Activated CD8-positive, alpha-beta T cell treated with anti-CD3 and anti-CD28 coated beads for 36 hours (primary cell): Measurements from ENCODE around the gene ARHGEF33. TPM values are rescaled to one million over a fixed set of nuclear protein-coding genes. Genes with fewer than 3 reads are reported as not detected.

ENCODE experiments used
- ATAC-seq: fragments of 200-7000 bp; cut with Tn5 transposase; one replicate; pipeline ENCODE4 v1.10.0; 2021; ENCODE audit warnings: mild to moderate bottlenecking, moderate library complexity
- CTCF ChIA-PET: fragments of 350-600 bp; sonication (Branson Sonifier 250); formaldehyde crosslinking; loops from one replicate; lab custom pipeline; 2021; ENCODE audit warnings: antibody characterized with exemption; lab: Charles Lee
- POLR2A ChIA-PET: fragments of 350-600 bp; sonication (Branson Sonifier 250); formaldehyde crosslinking; loops from one replicate; lab custom pipeline; 2021; ENCODE audit warnings: antibody characterized with exemption; lab: Charles Lee
- DNase-seq: peaks from one replicate; pipeline ENCODE4 v3.0.0-alpha.2; 2020
- H3K27ac Mint-ChIP-seq: one replicate; pipeline ENCODE4 v1.8.0; 2021; ENCODE audit warnings: mild to moderate bottlenecking, mixed read lengths
- H3K27me3 Mint-ChIP-seq: one replicate; pipeline ENCODE4 v1.8.0; 2021; ENCODE audit warnings: mixed read lengths
- H3K36me3 Mint-ChIP-seq: one replicate; pipeline ENCODE4 v1.8.0; 2021; ENCODE audit warnings: low read depth, mixed read lengths
- H3K4me1 Mint-ChIP-seq: one replicate; pipeline ENCODE4 v1.8.0; 2021; ENCODE audit warnings: low read depth, mixed read lengths
- H3K4me3 Mint-ChIP-seq: one replicate; pipeline ENCODE4 v1.8.0; 2021; ENCODE audit warnings: mild to moderate bottlenecking, moderate library complexity, mixed read lengths
- H3K9me3 Mint-ChIP-seq: one replicate; pipeline ENCODE4 v1.8.0; 2021; ENCODE audit warnings: mixed read lengths
- intact Hi-C: fragments of 100-400 bp; cut with micrococcal nuclease; formaldehyde crosslinking; loops from one replicate; pipeline ENCODE4 v1.10.0; 2022
- total RNA-seq, 2 experiments: library from RNA; stranded (reverse); gene quantifications; one replicate each; pipeline ENCODE4 v1.2.3, GENCODE V29; 2021
- TF ChIP-seq, protein P1 (sequence below): fragments of 200-600 bp; IDR thresholded peaks from one replicate; pipeline ENCODE4 v1.8.0; 2022; ENCODE audit warnings: antibody characterized with exemption, mild to moderate bottlenecking

ARHGEF33 gene
- total RNA-seq, 2 experiments from 2014 or later, result not detected

DNA sequence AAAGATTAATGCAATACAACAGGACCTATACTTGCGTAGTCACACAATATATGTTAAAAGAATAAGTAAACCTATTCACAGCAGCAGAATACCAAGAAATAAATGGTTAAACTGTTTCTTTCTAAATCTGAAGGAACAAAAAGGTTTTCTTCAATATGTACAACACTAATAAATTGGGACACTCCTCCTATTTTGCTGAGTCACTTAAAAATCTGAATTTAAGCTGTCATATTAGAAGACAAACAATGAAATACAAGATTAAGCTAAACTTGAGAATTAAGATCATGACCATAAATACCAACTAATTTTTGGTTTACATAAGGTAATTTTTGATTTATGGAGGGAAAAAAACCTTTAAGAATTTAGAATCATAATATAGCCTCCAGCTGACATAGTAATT is 92.8 kb downstream of the ARHGEF33 start:
- Mint-ChIP-seq H3K4me3 (no peak overlapping the region), H3K27me3 (no peaks in the 10 kb centered on the region), H3K36me3 (peaks cover 14% of the 10 kb centered on the region), H3K27ac (no peak overlapping the region), H3K4me1 (no peaks in the 10 kb centered on the region), H3K9me3 (no peaks in the 10 kb centered on the region)
- ATAC-seq (no peak), DNase-seq (no peak)
- CTCF ChIA-PET, result interaction anchor here (1.0 kb wide), 1 partner anchor 35 kb away, joined by 3 read pairs; no protein-coding TSS in a partner anchor
- POLR2A ChIA-PET, result no interaction called here
- intact Hi-C loops, result no loop called here
- TF ChIP-seq, protein P1, sequence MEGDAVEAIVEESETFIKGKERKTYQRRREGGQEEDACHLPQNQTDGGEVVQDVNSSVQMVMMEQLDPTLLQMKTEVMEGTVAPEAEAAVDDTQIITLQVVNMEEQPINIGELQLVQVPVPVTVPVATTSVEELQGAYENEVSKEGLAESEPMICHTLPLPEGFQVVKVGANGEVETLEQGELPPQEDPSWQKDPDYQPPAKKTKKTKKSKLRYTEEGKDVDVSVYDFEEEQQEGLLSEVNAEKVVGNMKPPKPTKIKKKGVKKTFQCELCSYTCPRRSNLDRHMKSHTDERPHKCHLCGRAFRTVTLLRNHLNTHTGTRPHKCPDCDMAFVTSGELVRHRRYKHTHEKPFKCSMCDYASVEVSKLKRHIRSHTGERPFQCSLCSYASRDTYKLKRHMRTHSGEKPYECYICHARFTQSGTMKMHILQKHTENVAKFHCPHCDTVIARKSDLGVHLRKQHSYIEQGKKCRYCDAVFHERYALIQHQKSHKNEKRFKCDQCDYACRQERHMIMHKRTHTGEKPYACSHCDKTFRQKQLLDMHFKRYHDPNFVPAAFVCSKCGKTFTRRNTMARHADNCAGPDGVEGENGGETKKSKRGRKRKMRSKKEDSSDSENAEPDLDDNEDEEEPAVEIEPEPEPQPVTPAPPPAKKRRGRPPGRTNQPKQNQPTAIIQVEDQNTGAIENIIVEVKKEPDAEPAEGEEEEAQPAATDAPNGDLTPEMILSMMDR, result no peak

DNA sequence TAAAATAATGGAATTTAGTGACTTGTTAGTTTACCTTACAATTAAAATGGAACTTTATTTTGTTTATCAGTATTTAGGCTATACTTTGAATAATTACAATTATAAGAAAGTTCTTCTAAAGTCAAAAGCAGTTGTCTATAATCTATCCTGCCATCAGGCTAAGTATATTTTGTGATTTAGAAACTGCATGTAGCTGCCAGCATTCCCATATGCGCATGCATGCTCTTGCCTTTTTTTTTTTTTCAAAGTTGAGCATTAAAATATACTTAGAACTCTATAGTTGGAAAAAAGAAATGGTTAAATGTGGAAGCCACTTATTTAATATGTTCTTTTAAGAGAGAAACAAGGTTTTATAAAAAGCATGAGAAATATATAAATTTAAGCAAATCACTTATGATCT is 99.0 kb downstream of the ARHGEF33 start:
- Mint-ChIP-seq H3K4me3 (no peak overlapping the region), H3K27me3 (no peaks in the 10 kb centered on the region), H3K36me3 (peaks cover 28% of the 10 kb centered on the region), H3K4me1 (peaks cover 3% of the 10 kb centered on the region), H3K9me3 (no peaks in the 10 kb centered on the region), H3K27ac (no peak overlapping the region)
- DNase-seq (no peak), ATAC-seq (no peak)
- ChIA-PET CTCF (interaction anchor here (2.4 kb wide), 2 partner anchors 17 to 41 kb away, joined by 7 to 11 read pairs; no protein-coding TSS in a partner anchor), POLR2A (no interaction called here)
- intact Hi-C loops, result no loop called here
- TF ChIP-seq, protein P1, result no peak

DNA sequence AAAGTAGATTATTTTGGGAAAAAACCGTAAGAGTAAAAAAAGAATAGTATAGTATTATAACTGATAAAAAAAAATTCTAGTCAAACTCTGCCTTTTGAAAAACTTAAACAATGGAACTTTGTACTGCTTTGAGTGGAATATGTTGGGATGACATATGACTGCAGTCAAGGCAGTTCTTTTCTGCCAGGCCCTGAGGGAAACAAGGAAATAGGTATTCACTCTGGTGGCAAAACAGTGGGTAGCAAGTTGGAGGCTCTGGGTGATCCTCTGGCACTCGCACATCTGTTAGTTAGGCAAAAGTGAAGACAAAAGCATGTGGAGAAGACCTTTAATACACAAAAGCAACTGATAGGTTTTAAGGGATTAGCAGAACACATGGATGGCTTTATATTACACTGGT is 102.2 kb downstream of the ARHGEF33 start:
- Mint-ChIP-seq H3K4me1 (peaks cover 7% of the 10 kb centered on the region), H3K4me3 (no peak overlapping the region), H3K27me3 (no peaks in the 10 kb centered on the region), H3K27ac (no peak overlapping the region), H3K9me3 (no peaks in the 10 kb centered on the region), H3K36me3 (peaks cover 29% of the 10 kb centered on the region)
- DNase-seq (no peak), ATAC-seq (no peak)
- TF ChIP-seq, protein P1, result no peak
- CTCF ChIA-PET, result interaction anchor here (1.0 to 1.3 kb wide), 3 partner anchors 8 to 45 kb away, joined by 3 to 7 read pairs (median 3); no protein-coding TSS in a partner anchor
- intact Hi-C loops, result no loop called here
- POLR2A ChIA-PET, result no interaction called here

DNA sequence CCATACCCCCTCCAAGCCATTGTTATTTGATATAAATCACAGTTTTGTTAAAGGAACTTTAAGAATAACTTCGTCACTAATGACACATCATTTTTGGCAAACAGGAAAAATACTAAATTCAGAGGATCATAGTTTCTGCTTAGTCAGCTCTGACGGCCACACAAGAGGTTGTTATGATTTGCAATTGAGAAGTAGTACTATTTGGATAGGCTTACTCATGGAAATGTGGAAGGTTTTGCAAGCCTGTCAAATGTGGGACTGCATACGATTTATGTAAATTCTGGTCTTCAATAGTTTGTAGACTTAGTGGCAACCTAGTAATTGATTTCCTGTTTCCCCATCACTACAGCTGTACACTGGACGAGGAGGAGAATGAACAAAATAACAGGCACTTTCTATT is 108.1 kb downstream of the ARHGEF33 start:
- intact Hi-C loops, result no loop called here

DNA sequence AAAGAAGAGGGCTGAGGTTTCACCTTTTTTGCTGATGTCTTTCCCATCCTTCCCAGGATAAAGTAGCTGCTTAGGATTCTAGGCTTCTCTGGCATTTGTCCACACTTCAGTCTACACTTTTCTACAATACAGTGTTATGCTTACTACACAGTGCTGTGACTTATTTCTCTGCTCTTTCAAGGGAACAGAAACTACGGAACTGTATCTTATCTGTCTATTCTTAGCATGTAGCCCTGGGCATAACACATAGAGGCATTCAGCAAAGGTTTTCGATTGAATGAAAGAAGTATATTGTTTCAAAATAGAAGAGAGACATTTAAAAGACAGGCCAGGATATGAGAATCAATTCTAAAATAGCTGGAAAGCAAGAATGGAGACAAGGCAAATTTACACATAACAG is 110.9 kb downstream of the ARHGEF33 start:
- Mint-ChIP-seq H3K9me3 (no peaks in the 10 kb centered on the region), H3K4me3 (no peak overlapping the region), H3K36me3 (peaks cover 37% of the 10 kb centered on the region), H3K4me1 (no peaks in the 10 kb centered on the region), H3K27ac (no peak overlapping the region), H3K27me3 (no peaks in the 10 kb centered on the region)
- no peak for ATAC-seq
- intact Hi-C loops, result no loop called here
- ChIA-PET POLR2A (no interaction called here), CTCF (interaction anchor here (1.4 to 1.6 kb wide), 2 partner anchors 9 to 229 kb away, joined by 4 to 7 read pairs; no protein-coding TSS in a partner anchor)
- TF ChIP-seq, protein P1, result no peak
- DNase-seq, result no peak

More for the DNA sequence above, 108.1 kb downstream of the ARHGEF33 start:
- ChIA-PET POLR2A (no interaction called here), CTCF (interaction anchor here (1.8 kb wide), 1 partner anchor 51 kb away, joined by 4 read pairs; no protein-coding TSS in a partner anchor)
- H3K9me3 Mint-ChIP-seq, result no peaks in the 10 kb centered on the region
- DNase-seq (no peak), ATAC-seq (no peak)
- H3K27ac Mint-ChIP-seq, result no peak overlapping the region
- TF ChIP-seq, protein P1, result no peak
- no peaks in the 10 kb centered on the region for H3K27me3 Mint-ChIP-seq
- H3K4me3 Mint-ChIP-seq, result no peak overlapping the region
- H3K36me3 Mint-ChIP-seq, result peaks cover 42% of the 10 kb centered on the region
- H3K4me1 Mint-ChIP-seq, result peaks cover 4% of the 10 kb centered on the region
